Mucosa of descending colon (tissue), 3 donors: Measurements from ENCODE around the gene FADS1. TPM values are rescaled to one million over a fixed set of nuclear protein-coding genes. Genes with fewer than 3 reads are reported as not detected.

Experiments used
- ATAC-seq: fragments of 200-7000 bp; cut with Tn5 transposase; one replicate; pipeline ENCODE4 v1.9.1; 2020; ENCODE audit warnings: mild to moderate bottlenecking, moderate library complexity
- DNase-seq, 3 donors: peaks; one replicate each; pipeline ENCODE4 v3.0.0-alpha.2; 2020
- H3K36me3 ChIP-seq: fragments of 200-600 bp; one replicate; pipeline ENCODE4 v1.8.0; 2021; ENCODE audit warnings: low read depth, mild to moderate bottlenecking
- H3K4me1 ChIP-seq: fragments of 200-600 bp; one replicate; pipeline ENCODE4 v1.8.0; 2021; ENCODE audit warnings: low read depth, mild to moderate bottlenecking
- H3K4me3 ChIP-seq: fragments of 200-600 bp; one replicate; pipeline ENCODE4 v1.8.0; 2021; ENCODE audit warnings: mild to moderate bottlenecking
- H3K9me3 ChIP-seq: fragments of 200-600 bp; one replicate; pipeline ENCODE4 v1.8.0; 2021; ENCODE audit warnings: mild to moderate bottlenecking
- CTCF ChIP-seq: fragments of 200-600 bp; IDR thresholded peaks from one replicate; pipeline ENCODE4 v1.8.0; 2022; ENCODE audit warnings: antibody characterized with exemption, mild to moderate bottlenecking
- intact Hi-C, 2 donors: fragments of 100-400 bp; cut with DNase I in 1 of 2; cut with micrococcal nuclease in 1 of 2; formaldehyde crosslinking; loops; one replicate each; pipeline versions ENCODE4 v1.11.0 to v1.11.1; 2022; cut with DNase I, micrococcal nuclease
- total RNA-seq, 3 donors: library from RNA; stranded (reverse); fragmentation: NEBNext Ultra II Directional in 2 of 3; extraction: Animal tissue kit (Norgen Biotek cat#: 25700) in 2 of 3; gene quantifications; one replicate each; pipeline versions ENCODE4 v1.2.1 to v1.2.4, GENCODE V29; 2021 to 2023
- donor health status: DM: no; HTN: no; CAD: no; lungs with moderate emphysema.
- donor health status: DM: no; HTN: no; CAD: no.
- donor health status: DM: no; HTN: yes; CAD: no.

FADS1 gene
- total RNA-seq, 3 donors from 2014 or later = 2.8 to 17.3 (median 7.3) TPM

GRCh38 chr11:61764606-61765260, 52.1 kb downstream of the FADS1 start:
- H3K4me3 ChIP-seq = no peak overlapping the region
- H3K4me1 ChIP-seq = no peaks in the 10 kb centered on the region
- DNase-seq = no peak
- H3K9me3 ChIP-seq = no peaks in the 10 kb centered on the region
- TF ChIP-seq CTCF = no peak
- H3K36me3 ChIP-seq = no peaks in the 10 kb centered on the region
- no peak for ATAC-seq
- intact Hi-C loops = no loop called here

- DNase-seq = no peak
- Histone ChIP-seq H3K9me3 (no peaks in the 10 kb centered on the region), H3K4me3 (no peak overlapping the region), H3K4me1 (no peaks in the 10 kb centered on the region), H3K36me3 (no peaks in the 10 kb centered on the region)
- intact Hi-C loops = no loop called here
- no peak for TF ChIP-seq CTCF
- ATAC-seq = no peak
These were observed 52.7 kb downstream of the FADS1 start for GRCh38 chr11:61763930-61764605.

- intact Hi-C loops = no loop called here
- no peak for TF ChIP-seq CTCF
- Histone ChIP-seq H3K9me3 (no peaks in the 10 kb centered on the region), H3K4me1 (no peaks in the 10 kb centered on the region), H3K36me3 (no peaks in the 10 kb centered on the region), H3K4me3 (no peak overlapping the region)
- ATAC-seq = no peak
- no peak for DNase-seq
These were observed 54.0 kb downstream of the FADS1 start for GRCh38 chr11:61762798-61763197.

GRCh38 chr11:61762223-61762615, 54.6 kb downstream of the FADS1 start:
- Histone ChIP-seq H3K9me3 (no peaks in the 10 kb centered on the region), H3K4me1 (peaks cover 4% of the 10 kb centered on the region), H3K36me3 (no peaks in the 10 kb centered on the region), H3K4me3 (no peak overlapping the region)
- intact Hi-C loops = no loop called here
- ATAC-seq (no peak), DNase-seq (no peak)
- TF ChIP-seq CTCF = no peak

GRCh38 chr11:61761440-61762222, 55.2 kb downstream of the FADS1 start:
- no peaks in the 10 kb centered on the region for H3K9me3 ChIP-seq
- TF ChIP-seq CTCF = no peak
- H3K4me1 ChIP-seq = peaks cover 10% of the 10 kb centered on the region
- H3K36me3 ChIP-seq = no peaks in the 10 kb centered on the region
- no peak for DNase-seq
- ATAC-seq = no peak
- intact Hi-C loops = no loop called here
- H3K4me3 ChIP-seq = no peak overlapping the region
